Activated T-cell treated with anti-CD3 and anti-CD28 coated beads for 24 hours (primary cell): ENCODE measurements around the gene UBE2G2.
A peak's percentile ranks its signal among the peaks of the same experiment; 100 is the strongest.
"Not testable (repeated sequence)": the region's sequence is repeated elsewhere in the genome, so short reads cannot be mapped to it uniquely, and the experiment has no call there.

Experiments
- DNase-seq: peaks from one replicate; pipeline ENCODE4 v3.0.0-alpha.2; 2020; ENCODE audit warnings: low read depth

Gene UBE2G2

DNA sequence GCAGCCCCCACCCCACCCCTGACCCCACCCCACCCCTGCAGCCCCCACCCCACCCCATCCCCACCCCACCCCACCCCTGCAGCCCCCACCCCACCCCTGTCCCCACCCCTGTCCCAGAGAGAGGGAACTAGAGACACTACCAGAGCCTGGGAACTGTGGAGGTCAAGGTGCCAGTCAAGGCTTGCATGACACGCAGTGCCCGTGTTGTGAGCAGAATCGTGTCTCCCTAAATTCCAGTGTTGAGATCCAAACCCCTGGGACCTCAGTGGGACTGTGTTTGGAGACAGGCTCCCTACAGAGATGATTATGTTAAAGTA, 34.7 kb upstream of the UBE2G2 start:
- DNase-seq = no peak

GRCh38 chr21:44835647-44835973, 34.0 kb upstream of the UBE2G2 start:
- DNase-seq = no peak

DNA sequence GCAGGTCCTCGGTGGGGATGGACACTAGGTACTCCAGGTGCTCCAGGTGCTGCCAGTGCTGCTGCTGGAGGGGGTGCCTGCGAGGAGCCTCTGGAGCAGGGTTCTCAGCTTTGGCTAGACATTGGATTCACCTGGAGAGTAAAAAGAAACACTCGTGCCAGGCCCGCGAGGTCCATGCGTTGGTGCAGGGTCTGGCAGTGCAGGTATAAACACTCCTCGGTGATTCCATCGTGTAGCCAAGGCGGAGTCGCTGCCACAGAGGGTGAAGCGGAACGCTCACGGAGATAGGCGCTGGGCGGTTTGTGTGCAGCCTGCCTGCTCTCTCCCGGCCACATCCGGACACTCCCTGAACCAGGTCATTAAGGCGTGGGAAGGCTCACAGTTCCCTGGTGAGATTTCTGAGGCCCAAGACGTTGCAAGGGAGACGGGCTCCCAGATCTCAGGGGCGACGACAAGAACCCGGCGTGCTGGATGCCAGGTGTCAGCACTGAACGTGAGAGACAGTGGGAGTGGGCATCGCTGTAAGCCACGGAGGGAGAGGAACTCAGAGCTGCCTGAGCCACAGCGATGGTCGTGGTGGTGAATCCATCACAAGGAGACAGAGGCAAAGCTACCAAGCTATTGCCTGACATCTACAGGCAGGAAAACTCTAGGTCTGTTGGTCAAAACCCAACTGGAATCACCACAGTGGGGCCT, 33.5 kb upstream of the UBE2G2 start:
- no peak for DNase-seq

DNA sequence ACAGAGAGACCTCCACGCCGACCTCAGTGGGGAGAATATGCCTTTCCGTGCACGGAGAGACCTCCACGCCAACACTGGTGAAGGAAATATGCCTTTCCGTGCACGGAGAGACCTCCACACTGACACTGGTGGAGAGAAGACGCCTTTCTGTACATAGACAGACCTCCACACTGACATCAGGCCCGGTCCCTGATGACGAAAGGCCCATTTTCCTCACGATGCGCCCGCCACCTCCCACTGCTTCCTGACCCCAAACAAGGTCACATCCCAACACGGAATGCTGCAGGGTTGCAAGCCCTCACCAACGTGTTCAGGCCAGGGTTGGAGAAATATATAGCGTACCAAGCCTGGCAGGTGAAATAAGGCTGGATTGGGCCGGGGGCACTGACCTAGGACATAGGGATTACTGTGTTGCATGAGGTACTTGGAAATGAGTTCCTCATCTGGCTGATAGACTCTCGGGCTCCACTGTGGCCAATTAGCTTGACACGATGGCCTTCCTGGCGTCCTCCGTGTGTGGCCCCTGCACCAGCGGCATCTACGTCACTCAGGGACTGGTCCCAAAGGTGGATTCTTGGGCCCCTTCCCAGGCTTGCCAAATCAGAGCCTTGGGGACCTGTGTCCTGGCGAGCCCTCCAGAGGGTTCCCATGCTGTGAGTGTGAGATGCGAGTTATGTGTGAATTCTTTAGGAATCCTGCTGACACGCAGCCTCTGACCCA, 32.8 kb upstream of the UBE2G2 start:
- DNase-seq = no peak

- DNase-seq = no peak
Observed at GRCh38 chr21:44833663-44834062, 32.0 kb upstream of the UBE2G2 start.

DNA sequence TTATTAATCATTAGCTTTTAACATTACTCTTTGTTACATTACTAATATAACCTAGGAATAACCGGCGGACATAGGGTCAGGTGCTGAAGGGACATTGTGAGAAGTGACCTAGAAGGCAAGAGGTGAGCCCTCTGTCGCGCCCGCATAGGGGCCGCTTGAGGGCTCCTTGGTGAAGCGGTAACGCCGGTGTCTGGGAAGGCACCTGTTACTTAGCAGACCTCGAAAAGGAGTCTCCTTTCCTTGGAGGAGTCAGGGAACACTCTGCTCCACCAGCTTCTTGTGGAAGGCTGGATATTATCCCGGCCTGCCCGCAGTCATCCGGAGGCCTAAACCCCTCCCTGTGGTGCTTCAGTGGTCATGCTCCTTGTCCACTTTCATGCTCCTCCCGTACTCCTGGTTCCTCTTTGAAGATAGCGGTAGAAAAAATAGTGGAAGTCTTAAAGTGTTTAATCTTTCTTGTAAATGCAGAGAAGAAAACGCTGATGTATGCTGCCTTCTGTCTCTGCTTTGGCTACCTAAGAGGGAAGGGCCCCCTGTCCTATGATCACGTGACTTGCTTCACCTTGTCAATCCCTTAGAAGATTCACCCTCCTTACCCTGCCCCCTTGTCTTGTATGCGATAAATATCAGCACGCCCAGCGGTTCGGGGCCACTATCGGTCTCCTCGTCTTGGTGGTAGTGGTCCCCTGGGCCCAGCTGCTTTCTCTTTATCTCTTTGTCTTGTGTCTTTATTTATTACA, 31.1 kb upstream of the UBE2G2 start:
- DNase-seq = not testable (repeated sequence)

DNA sequence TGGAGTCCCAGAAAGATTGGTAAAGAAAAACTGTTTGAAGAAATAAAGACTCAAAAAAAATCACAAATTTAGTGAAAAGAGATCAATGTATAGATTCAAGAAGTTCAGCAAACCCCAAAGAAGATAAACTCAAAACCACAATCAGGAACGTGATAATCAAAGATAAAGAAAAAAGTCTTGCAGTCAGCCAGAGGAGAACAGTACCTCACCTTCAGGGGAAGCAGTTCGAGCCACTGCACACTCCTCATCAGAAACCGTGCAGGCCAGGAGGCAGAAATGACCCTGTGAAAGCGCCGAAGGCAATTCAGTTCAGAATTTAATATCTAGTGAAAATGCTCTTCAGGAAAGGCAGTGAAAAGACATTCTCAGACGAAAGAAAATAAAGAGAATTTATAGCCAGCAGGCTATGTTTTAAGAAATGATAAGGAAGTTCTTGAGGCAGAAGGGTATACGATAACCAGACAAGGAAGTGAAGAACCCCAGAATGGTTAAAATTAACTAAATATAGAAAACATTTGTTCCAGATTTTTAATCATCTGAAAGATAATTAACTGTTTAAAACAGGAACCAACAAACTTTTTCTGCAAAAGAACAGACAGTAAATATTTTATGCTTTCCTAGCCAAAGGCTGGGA, 29.7 kb upstream of the UBE2G2 start:
- DNase-seq = no peak

- DNase-seq = no peak
Observed at GRCh38 chr21:44829507-44830092, 28.0 kb upstream of the UBE2G2 start.

- DNase-seq = no peak
Observed at GRCh38 chr21:44828362-44829056, 26.9 kb upstream of the UBE2G2 start.

- no peak for DNase-seq
Observed at GRCh38 chr21:44823179-44823660, 21.6 kb upstream of the UBE2G2 start.

DNA sequence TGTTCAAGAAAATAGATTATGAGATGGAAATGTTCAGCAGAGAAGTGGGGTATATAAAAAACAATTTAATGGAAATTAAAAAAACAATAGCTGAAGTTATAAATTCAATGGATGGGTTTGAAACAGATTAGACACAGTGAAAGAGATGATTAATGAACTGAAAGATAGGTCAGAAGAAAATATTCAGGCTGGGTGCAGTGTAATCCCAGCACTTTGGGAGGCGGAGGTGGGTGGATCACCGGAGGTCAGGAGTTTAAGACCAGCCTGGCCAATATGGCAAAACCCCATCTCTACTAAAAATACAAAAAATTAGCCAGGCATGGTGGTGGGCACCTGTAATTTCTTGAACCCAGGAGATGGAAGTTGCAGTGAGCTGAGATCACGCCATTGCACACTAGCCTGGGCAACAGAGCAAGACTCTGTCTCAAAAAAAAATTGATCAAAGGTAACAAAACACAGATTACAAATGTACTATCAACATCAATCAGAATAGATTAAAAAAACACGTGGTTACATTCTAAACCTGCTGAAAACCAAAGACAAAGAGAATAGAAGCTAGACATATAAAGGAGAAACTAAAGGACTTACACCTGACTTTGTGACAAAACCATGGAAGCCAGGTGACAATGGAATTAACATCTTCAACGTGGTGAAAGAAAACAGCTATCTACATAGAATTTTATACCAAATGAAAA, 21.0 kb upstream of the UBE2G2 start:
- no peak for DNase-seq

- DNase-seq = no peak
Observed at GRCh38 chr21:44820851-44821250, 19.2 kb upstream of the UBE2G2 start.

- no peak for DNase-seq
Observed at GRCh38 chr21:44819283-44820243, 17.9 kb upstream of the UBE2G2 start.

- no peak for DNase-seq
Observed at GRCh38 chr21:44818640-44819011, 17.0 kb upstream of the UBE2G2 start.

DNA sequence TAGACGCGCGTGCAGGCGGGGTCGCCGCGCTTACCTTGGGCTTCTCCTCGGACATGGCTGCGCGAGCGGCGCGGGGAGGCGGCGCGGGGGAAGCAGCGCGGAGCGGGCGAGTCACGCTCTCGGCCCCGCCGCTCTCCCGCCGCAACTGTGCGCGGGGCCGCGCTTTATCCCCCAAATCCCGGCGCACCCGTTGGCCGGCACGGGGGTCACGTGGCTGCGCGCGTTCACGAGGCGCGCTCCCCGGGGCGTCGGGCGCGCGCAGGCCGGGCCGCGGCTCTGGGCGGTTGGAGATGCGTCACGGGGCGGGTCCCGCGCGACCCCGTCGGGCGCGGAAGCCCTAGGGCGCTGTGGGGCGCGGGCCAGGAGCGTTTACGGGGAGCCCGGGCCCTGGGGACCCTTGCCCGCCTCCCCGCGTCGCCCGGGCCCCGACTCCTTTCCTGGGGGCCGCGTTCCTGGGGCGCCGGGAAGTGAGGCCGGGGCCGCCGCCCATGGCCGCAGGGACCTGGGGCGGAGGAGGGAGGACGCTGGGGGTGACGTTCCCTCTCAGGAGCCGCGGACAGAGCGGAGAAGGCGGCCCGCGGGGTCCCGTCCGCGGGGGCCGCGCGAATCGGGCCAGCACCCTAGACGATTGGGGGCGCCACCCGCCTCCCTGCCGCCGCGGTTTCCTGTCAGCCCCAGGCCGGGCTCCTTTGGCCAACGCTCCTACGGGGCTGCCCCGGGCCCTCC, 16.5 kb upstream of the UBE2G2 start, which contains the start of gene SUMO3:
SUMO3 (minus strand) TSS at position 149 of the 726 bp plus-strand sequence; CDS start at position 55, 94 bp downstream.
- peak; percentile 84 for DNase-seq

GRCh38 chr21:44817506-44817880, 15.9 kb upstream of the UBE2G2 start:
- peak; percentile 90 for DNase-seq

GRCh38 chr21:44816761-44817505, 15.3 kb upstream of the UBE2G2 start:
- no peak for DNase-seq

DNA sequence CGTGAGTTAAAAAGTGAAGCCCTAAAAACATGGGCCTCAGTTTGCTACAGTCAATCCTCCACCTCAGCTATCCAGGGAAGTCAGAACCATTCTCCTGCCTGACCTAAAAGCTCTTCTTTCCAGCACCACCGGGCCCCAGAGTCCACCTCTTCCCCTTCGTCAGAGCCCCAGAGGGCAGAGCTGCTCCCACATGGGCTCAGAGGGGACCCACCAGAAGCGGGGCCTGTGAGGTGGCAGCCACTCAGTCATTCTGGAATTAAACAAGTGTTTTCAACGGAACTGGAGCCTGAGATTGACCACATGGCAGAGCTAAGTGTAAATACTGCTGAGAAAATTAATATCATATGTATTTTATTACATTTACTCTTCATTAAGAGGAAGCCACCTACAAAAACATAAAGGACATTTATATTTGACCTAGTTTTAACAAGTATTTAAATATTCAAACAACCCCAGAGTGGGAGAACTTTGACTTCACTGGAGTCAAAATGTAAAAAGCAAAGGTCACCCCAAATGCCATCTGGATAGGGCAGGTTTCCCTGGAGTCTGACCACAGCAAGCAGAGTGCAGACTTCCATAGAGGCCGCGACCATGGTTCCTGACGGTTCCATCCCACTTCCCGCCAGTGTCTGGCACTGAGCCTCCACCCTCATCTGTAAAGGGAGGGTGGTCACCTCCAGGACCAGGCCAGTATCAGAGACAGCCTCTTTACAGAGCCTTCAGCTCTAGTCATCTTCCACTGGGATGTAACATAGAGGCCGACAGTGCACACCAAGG, 14.4 kb upstream of the UBE2G2 start:
- DNase-seq = no peak
